Progenitor cell of endocrine pancreas (in vitro differentiated cells): ENCODE measurements around the gene NCAPG2. TPM values are rescaled to one million over a fixed set of nuclear protein-coding genes. Genes with fewer than 3 reads are reported as not detected.

Experiments
- DNase-seq: peaks from one replicate; pipeline ENCODE4 v3.0.0; 2021; ENCODE audit warnings: low spot score; ENCODE audit not compliant: unreplicated experiment
- H3K27ac Mint-ChIP-seq: 2 replicates; pipeline ENCODE4 v1.8.0; 2021; ENCODE audit warnings: mild to moderate bottlenecking, moderate library complexity, mixed read lengths
- H3K27me3 Mint-ChIP-seq: 2 replicates; pipeline ENCODE4 v1.8.0; 2021; ENCODE audit warnings: mixed read lengths
- H3K36me3 Mint-ChIP-seq: 2 replicates; pipeline ENCODE4 v1.8.0; 2022; ENCODE audit warnings: mixed read lengths; ENCODE audit not compliant: insufficient read depth
- H3K4me1 Mint-ChIP-seq: 2 replicates; pipeline ENCODE4 v1.8.0; 2021; ENCODE audit warnings: low read depth, mixed read lengths
- H3K4me3 Mint-ChIP-seq: 2 replicates; pipeline ENCODE4 v1.8.0; 2021; ENCODE audit warnings: low read depth, mild to moderate bottlenecking, moderate library complexity, mixed read lengths
- H3K9me3 Mint-ChIP-seq: 2 replicates; pipeline ENCODE4 v1.8.0; 2021; ENCODE audit warnings: low read depth, mixed read lengths
- CTCF ChIP-seq: fragments of 200-600 bp; sonication (generic); IDR thresholded peaks from one replicate; pipeline ENCODE4 v1.5.0; 2021; ENCODE audit warnings: antibody characterized with exemption, mild to moderate bottlenecking; ENCODE audit not compliant: unreplicated experiment
- total RNA-seq: library from RNA; stranded (reverse); gene quantifications from 2 replicates; pipeline ENCODE4 v1.2.1, GENCODE V29; 2021

Gene NCAPG2
- total RNA-seq, 1 donor from 2014 or later, result 28.3 TPM

DNA sequence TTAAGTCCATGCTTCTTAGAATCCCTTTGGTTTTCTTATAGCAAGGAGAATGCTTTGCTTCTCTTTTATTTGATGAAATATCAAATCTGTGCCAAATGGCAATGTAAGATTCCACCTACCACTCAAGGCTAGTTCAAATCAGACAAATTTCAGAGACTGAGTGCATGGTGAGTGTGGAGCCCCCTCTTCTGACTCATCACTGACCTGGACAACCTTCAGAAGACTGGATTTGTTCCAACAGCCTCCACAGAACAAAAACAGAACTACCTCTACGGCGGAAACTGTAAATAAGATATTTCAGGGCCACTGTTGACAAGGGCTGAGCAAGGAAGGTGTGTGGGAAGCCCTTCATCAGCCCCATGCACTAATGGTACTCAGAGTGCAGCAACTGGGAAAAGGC lies 21.1 kb downstream of the NCAPG2 start:
- no peaks in the 10 kb centered on the region for H3K27me3 Mint-ChIP-seq
- H3K4me1 Mint-ChIP-seq, result no peaks in the 10 kb centered on the region
- peaks cover 4% of the 10 kb centered on the region for H3K36me3 Mint-ChIP-seq
- no peaks in the 10 kb centered on the region for H3K9me3 Mint-ChIP-seq
- no peak for TF ChIP-seq CTCF
- H3K4me3 Mint-ChIP-seq, result no peak overlapping the region
- no peak overlapping the region for H3K27ac Mint-ChIP-seq
- DNase-seq, result no peak

- DNase-seq, result no peak
- H3K27ac Mint-ChIP-seq, result no peak overlapping the region
- peaks cover 3% of the 10 kb centered on the region for H3K36me3 Mint-ChIP-seq
- H3K4me3 Mint-ChIP-seq, result no peak overlapping the region
- no peaks in the 10 kb centered on the region for H3K9me3 Mint-ChIP-seq
- H3K27me3 Mint-ChIP-seq, result no peaks in the 10 kb centered on the region
- no peaks in the 10 kb centered on the region for H3K4me1 Mint-ChIP-seq
- no peak for TF ChIP-seq CTCF
Measured at GRCh38 chr7:158682456-158682855, 22.1 kb downstream of the NCAPG2 start.

DNA sequence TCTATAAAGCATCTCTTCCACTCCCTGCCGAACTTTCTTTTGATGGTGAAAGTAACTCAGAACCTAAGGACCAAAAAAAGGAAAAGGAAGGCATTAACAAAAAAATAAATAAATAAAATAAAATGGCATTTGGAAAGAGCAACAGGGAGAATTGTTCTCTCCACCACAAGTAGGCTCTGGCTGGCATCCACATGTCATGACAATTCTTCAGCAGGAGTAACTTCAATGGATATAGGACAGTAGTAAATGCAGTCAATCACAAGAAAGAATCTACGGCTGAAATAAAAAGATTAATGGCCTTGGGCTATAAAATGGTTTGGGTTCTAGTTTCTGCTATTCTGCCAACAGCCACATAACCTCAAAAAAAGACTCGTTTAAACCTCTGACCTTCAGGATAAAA lies 23.9 kb downstream of the NCAPG2 start:
- no peak for DNase-seq
- Mint-ChIP-seq H3K27me3 (no peaks in the 10 kb centered on the region), H3K4me3 (no peak overlapping the region), H3K27ac (no peak overlapping the region), H3K9me3 (no peaks in the 10 kb centered on the region), H3K36me3 (peaks cover 3% of the 10 kb centered on the region), H3K4me1 (no peaks in the 10 kb centered on the region)
- TF ChIP-seq CTCF, result no peak

DNA sequence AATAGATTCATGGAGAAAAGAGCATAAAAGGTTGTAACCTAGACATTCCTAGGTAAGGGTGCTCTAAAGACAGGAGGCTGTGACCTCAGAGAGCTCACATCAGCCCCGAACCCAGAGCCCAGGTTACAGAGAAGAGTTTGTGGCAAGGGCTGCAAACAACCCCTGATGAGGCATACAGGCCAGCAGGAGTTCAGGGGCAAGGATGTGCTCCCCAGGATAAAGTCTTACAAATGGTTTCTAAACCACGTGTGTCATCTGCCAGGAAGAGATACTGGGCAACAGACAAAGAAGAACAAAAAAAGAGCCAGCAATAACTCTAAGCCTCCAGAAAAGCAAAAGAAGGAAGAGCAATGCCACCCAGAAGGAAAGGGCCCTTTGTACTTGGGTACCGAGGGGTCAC lies 27.7 kb downstream of the NCAPG2 start:
- H3K4me1 Mint-ChIP-seq, result no peaks in the 10 kb centered on the region
- no peaks in the 10 kb centered on the region for H3K27me3 Mint-ChIP-seq
- DNase-seq, result no peak
- peaks cover 3% of the 10 kb centered on the region for H3K36me3 Mint-ChIP-seq
- no peak for TF ChIP-seq CTCF
- no peaks in the 10 kb centered on the region for H3K9me3 Mint-ChIP-seq
- H3K27ac Mint-ChIP-seq, result no peak overlapping the region
- H3K4me3 Mint-ChIP-seq, result no peak overlapping the region

GRCh38 chr7:158676171-158676840 lies 28.3 kb downstream of the NCAPG2 start:
- Mint-ChIP-seq H3K9me3 (no peaks in the 10 kb centered on the region), H3K36me3 (peaks cover 3% of the 10 kb centered on the region), H3K4me1 (no peaks in the 10 kb centered on the region), H3K27me3 (no peaks in the 10 kb centered on the region), H3K27ac (no peak overlapping the region), H3K4me3 (no peak overlapping the region)
- no peak for DNase-seq
- TF ChIP-seq CTCF, result no peak
